NCI-H774 (cell line): ENCODE results near the gene TRA2A.
"Not testable (repeated sequence)": the region's sequence is repeated elsewhere in the genome, so short reads cannot be mapped to it uniquely, and the experiment has no call there.

ENCODE experiments used
- DNase-seq: peaks from one replicate; lab custom pipeline; 2025; lab: John Stamatoyannopoulos, UW

TRA2A gene

DNA sequence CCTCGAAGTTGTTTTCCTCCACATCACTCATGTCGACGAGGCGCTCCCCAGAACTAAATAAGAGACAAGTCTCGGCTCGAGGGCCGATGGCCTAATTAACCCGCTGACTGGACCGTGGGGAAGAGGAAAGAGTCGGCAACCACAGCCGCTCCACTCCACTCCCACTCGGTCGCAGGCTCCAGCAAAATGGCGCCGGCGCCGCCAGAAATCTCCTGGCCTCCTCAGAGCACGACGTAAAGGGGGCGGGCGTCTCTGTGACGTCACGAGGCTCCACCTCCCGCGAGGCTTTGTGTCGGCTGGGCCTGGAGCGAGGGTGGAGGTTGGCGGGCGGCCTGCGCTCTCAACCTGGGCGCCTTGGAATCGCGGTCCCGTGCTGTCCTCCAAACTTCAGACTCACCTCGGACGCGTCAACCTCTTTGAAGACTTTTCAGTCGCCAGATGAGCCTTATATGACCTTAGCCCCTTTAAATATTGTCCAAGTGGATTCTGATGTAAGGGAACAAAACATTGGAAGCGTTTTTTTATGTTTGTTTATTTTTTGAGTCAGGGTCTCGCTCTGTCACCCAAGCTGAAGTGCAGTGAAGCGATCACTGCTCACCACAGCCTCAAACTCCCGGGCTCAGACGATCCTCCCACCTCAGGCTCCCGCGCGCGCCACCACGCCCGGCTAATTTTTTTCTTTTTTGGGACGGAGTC, at the start of gene TRA2A:
TRA2A (minus strand) TSS at position 188 of the 696 bp plus-strand sequence; CDS start at position 31, 157 bp downstream.
- DNase-seq = peak; percentile 91

DNA sequence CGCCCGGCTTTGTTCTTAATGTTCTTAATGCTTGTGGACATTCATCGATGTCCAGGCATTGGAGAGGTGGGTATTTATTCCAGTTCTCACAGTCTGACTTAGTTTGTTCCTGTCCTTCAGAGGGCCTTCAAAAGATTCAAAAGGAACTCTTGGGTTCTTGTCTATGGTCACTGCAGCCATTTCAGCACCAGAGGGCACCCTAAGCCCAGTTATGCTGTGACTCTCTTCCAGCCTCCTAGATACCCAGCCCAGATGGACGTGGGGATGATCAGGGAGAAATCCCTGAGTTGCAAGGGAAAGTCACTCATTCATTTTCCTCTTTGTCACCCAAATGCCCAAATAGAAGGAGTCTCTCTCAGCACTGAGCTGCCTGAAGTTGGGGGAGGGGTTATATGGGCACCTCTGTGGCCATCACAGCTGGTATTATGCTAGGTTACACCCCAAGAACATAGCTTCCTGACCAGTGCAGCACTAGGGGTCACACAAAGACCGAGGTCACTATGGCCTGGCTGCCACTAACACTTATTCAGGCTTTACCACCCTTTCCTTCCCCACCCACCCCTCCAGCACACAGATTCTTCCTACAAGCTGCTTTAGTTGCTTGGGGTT, 38.9 kb upstream of the TRA2A start:
- peak; percentile 30 for DNase-seq

DNA sequence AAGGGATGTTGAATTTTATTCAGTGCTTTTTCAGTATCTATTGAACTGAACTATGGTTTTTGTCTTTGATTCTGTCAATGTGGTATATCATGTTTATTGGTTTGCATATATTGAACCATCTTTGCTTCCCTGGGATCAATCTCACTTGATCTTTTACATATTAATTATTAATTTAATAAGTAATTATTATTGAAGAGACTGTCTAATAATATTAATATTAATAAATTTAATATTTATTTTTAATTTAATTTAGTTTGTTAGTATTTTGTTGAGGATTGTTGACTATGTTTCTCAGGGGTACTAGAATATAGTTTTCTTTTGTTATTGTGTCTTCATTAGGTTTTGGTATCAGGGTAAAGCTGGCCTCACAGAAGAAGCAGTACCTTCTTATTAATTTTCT, 26.5 kb upstream of the TRA2A start:
- no peak for DNase-seq

DNA sequence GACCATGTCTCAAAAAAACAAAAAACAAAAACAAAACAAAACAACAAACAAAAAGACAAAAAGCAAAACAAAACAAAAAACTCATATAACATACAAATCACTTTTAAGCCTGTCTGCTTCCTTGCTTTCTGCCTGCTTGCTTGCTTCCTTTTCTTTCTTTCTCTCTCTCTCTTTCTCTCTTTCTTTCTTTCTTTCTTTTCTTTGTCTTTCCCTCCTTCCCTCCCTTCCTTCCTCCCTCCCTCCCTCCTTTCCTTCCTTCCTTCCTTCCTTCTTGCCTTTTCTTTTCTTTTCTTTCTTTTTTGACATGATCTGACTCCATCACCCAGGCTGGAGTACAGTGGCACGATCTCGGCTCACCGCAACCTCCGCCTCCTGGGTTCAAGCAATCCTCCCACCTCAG, 15.9 kb upstream of the TRA2A start:
- DNase-seq = no peak

DNA sequence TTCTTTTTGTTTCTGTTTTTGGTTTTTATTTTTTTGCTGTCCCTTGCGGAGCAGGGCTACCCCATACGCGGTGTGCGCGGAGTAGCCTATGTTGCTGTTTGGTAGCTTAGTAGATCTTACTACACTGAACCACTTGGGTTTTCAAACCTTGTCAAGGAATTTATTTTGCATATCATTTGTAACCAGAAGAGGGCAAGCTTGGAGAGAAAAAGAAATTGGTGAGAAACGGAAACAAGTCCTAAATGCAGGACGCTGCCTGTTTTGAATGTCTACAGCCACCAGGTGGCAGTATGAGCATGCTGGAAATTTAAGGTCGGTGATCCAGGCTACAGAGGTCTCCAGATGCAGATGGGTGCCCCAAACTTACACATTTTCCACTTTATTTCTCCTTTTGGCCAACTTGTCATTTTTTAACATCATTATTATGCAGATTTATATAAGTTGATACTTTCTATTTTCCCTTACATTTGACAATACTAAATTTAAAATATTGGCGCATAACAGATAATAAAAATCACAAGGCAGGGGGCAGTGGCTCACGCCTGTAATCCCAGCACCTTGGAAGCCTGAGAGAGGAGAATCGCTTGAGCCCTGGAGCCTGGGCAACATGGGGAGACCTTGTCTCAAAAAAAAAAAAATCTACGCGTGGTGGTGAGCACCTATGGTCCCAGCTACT, 15.3 kb upstream of the TRA2A start:
- peak; percentile 74 for DNase-seq

DNA sequence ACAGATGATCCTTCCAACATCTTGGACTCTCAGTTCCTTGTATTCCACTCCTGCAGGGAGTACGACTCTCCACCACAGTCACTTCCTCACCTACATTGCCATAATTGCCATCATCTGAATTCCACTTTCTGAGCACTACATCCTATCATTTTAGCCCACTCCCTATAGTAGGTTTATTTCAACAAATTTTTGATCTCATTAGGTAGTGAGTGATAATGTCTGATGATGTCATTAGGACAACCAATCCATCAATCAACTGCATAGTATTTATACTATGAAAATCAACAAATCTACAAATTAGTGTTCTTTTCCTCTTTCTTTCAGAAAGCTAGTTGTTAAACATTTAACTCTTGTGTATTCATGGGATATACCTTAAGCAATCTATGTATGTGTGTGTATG, 13.7 kb upstream of the TRA2A start:
- no peak for DNase-seq

DNA sequence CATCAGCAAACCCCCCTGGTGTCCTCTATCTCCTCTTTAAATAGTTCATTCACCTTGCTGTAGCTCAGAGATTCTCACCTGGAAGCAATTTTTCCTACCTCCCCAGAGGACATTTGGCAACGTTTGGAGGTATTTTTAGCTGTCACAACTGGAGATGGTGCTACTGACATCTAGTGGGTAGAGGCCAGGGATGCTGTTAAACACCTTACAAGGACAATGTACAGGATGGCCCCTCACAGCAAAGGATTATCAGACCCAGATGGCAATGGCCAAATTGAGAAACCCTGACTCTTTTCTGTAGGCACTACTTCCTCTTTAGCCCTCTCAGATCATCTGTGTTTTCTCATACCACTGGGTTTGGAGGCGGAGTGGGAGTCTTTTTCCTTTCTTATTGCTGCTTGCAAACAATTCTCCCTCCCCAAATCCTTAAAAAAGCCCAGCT, 13.2 kb upstream of the TRA2A start:
- DNase-seq = no peak

DNA sequence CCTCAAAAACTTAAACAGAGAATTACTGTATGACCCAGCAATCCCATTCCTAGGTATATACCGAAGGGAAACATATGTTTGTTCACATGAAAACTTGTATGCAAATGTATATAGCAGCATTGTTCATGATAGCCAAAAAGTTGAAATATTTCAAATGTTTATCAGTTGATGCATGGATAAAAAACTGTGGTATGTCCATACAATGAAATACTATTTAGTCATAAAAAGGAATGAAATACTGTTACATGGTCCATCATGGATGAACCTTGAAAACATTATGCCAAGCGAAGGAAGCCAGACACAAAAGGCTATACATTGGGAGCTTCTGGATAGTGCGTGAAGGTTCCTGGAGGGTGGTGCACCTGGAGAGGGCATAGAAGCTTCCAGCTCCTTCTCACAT, 11.0 kb upstream of the TRA2A start:
- DNase-seq = no peak

DNA sequence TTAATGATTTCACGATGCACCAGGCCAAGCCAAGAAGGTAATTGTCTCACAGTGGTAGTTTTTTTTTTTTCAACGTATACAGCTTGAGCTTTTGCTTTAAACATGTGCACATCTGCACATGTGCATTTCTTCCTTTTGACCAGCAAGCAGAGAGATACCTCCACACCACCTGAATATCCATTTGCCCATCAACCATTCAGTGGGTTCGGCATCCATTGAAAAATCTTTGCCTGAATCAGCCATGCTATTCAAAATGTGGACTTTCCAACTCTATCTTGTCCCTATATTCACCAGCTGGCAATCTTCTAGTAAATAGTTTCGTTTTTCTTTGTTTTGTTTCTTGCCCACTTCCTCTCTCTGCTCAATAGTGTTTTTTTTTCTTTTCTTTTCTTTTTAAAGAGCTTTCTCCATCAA, 7.7 kb upstream of the TRA2A start:
- no peak for DNase-seq

DNA sequence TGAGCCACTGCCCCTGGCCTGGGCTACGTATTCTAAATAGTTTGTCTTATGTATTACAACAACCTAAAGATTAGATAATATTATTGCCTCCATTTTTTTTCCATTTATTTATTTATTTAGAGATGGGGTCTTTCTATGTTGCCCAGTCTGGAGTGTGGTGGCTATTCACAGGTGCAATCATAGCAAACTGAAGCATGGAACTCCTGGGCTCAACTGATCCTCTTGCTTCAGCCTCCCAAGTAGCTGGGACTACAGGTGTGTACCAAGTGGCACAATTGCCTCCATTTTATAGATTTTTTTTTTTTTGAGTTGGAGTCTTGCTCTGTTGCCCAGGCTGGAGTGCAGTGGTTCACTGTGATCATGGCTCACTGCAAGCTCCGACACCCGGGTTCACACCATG, 6.5 kb upstream of the TRA2A start:
- DNase-seq = no peak

DNA sequence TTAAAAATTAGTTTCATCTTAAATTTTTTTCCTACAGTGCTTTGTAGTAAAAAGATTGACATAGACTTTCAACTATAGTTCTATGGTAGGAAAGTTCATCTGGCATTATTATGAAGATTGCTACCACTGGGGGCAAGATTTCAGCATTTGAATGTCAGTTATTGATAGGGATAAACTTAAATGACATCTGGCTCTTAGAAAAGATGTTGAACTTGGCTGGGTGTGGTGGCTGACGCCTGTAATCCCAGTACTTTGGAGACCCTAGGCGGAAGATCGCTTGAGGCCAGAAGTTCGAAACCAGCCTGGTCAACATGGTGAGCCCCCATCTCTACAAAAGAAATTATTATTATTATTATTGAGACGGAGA, 1.4 kb upstream of the TRA2A start:
- DNase-seq = no peak

DNA sequence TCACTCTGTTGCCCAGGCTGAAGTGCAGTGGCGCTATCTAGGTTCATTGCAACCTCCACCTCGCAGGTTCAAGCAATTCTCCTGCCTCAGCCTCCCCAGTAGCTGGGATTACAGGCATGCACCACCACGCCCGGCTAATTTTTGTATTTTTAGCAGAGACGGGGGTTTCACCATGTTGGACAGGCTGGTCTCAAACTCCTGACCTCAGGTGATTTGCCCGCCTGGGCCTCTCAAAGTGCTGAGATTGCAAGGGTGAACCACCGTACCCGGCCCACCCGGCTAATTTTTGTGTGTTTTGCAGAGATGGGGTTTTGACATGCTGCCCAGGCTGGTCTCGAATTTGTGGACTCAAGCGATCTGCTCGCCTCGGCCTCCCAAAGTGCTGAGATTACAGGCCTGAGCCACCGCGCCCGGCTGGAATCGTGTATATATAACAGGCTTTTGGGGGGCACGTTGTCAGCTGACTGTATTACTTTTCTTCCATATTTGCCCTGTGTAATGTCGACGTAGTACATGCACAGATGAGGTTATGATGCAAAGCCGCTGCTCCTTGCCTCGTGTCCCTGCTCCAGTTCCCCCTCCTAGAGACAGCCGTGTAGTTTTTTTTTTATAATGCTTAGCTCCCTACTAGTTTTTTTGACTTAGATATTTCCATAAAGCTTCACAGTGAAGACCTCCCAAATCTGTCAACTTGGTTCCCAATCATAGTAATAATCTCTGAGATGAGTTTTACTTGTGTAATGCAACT, 883 bp upstream of the TRA2A start:
- DNase-seq = no peak

DNA sequence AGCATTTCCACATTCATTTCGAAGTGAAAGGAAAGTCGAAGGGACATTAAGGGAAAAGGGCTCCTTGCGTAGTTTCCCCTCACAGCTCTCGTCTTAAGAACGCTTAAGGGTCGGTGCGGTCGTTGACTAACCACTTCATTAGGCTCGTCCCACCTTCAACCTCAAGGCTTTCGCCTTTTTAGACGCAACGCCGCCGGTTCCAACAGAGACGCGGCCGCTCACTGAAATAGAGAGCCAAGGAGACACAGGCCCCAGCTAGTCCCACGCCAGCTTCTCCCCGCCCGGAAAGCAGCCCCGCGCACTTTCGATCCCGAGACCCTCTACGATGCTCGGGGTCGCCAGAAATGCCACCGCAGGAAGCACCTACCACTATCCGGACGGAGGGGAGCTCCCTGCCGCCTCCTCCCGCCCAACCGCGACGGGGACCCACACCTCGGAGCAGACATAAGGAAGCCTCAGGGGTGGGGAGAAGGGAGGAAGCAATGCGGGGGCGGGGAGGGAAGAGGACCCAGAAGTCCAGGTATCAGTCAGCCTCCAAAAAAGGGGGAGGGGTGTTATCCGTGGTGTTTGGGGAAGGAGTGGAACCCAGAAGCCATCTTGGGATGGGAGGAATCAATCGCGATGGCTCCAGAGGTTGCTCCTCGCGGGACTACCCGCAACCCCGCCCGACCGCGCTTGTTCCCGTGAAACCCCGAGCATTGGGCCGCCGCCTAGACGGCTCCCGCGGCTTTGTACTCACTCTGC, 559 bp downstream of the TRA2A start:
- peak; percentile 47 for DNase-seq

DNA sequence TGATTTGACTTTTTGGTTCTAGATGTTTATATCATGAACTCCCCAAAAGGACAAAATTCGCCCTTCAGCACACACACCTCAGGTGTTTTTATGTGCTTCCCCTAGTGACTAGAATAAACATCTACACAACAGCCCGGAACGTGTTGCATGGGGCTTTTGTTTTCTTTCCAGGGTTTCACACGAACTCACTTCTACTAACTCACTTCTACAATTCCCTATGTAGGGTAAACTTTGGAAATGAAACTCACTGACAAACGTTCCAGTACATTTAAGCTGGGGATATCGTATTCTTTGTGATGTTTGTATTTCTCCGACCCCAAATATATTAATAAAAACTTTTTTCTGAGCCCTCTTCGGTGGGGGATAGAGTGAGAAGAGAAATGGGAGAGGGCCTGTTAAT, 1.4 kb downstream of the TRA2A start:
- peak; percentile 9 for DNase-seq

DNA sequence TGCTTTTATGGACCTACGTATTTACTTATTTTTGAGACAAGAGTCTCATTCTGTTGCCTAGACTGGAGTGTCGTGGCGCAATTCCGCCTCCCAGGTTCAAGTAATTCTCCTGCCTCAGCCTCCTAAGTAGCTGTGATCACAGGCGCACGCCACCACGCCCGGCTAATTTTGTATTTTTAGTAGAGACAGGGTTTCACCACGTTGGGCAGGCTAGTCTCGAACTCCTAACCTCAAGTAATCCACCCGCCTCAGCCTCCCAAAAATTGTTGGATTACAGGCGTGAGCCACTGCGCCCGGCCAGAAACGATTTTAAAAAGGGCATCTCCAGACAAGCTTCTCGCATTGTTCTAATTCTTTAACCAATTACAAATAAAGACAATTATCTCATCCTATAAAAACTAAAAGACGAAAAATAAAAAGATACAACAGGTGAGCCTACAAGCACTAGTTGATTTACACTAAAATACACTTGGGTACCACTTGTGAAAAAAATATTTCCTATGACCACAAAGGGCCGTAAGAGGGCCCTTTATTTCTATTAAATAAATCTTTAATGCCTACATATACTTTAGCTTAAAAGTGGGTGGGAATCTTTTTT, 2.4 kb downstream of the TRA2A start:
- no peak for DNase-seq

DNA sequence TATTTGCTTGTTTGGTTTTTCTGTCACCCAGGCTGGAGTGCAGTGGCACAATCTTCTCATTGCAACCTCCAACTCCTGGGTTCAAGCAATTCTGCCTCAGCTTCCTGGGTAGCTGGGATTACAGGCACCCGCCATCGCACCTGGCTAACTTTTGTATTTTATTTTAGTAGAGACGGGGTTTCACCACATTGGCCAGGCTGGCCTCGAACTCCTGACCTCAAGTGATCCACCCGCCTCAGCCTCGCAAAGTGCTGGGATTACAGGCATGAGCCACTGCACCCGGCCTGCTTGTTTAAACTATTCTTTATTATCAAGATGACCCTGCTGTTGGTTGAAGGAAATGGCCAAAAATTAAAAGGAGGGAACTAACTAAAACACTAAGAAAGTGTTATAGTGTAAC, 6.2 kb downstream of the TRA2A start:
- DNase-seq = not testable (repeated sequence)

DNA sequence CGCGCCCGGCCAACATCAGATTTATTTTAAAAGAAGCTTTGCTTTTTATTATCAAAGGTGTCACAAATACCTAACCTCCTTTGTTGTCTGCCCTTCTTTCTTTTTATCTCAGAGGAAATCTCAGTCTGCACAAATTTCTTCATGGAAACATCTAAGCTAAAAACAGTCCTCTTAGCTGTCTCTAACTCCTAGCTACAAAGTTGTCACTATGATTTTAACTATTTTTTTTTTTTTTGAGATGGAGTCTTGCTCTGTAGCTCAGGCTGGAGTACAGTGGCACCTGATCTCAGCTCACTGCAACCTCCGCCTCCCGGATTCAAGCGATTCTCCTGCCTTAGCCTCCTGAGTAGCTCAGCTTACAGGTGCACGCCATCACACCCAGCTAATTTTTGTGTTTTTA, 7.3 kb downstream of the TRA2A start:
- DNase-seq = no peak

DNA sequence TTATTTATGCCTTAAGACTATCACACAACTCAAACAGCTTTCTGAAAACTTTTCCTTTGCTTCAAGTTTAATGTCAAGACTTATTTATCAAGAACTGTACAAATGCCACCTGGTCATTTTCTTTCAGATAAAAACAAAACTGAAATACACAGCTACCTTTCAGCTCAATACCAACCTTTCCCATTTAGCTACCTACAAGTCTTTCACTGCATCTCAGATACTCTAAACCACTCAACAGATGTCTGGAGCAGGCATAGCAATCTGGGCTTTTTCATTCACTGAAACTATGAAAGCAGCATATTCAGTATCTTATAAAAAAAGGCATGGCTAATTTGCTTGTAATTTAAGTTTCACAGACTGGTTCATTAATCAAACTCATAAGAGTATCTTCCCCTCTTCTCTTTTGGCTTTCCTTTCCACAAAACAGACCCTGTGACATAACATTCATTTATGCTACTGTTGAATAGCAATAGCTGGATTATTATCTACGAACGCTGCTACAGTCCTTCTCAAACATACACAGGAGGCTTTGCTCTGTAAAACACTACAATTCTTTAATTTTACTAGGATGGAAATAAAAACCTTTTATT, 8.2 kb downstream of the TRA2A start:
- no peak for DNase-seq

DNA sequence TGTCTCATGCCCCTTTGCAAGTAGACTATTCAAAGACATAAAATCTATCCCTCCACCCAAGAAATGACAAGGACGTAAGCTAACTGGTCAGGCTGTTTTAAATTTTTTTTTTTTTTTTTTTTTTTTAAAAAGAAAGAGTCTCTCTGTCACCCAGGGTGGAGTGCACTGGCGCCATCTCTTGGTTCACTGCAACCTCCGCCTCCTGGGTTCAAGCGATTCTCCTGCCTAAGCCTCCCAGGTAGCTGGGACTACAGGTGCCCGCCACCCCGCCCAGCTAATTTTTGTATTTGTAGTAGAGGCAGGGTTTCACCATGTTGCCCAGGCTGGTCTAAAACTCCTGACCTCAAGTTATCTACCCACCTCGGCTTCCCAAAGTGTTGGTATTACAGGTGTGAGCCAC, 11.2 kb downstream of the TRA2A start:
- DNase-seq = no peak

DNA sequence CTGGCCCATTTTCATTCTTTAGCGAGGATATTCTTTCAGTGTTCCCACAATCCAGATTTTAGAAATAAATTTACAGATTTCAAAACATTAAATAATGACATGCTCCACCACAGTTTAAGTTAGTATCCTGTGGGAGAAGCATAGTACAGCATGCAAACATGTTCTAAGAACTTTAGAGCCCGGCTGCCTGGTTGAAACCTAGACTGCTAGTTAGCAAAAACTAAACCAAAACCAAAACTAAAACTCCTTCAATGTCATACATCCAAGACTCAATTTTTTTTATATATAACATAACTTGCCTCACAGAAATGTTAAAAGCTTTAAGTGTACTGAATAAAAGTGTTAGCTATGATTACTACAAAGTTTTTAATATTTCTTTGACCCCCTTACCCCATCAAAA, 17.0 kb downstream of the TRA2A start:
- no peak for DNase-seq

DNA sequence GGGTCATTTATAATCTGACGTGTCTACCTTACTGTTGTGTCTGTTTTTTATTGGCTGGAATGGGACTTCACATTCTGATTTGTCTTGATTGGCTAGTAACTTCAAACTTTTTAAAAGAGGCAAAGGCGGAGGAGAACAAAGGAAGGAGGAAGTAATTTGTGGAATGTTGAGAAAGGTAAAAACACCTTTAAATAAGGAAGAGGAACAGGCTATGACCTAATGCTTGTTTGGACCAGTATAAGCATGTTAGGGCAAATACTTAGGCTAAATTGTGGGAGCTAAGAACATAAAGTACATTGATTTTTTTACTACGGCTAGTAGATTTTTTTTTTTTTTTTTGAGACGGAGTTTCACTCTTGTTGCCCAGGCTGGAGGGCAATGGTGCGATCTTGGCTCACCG, 18.0 kb downstream of the TRA2A start:
- DNase-seq = not testable (repeated sequence)
